K562 (cell line): ENCODE measurements around the gene AURKB. TPM values are rescaled to one million over a fixed set of nuclear protein-coding genes. Genes with fewer than 3 reads are reported as not detected.

Source experiments
- ATAC-seq: fragments of 200-7000 bp; cut with Tn5 transposase; 3 replicates; pipeline ENCODE4 v1.9.1; 2020; ENCODE audit warnings: moderate library complexity
- BruUV-seq: library from RNA; stranded (reverse); fragments of 400-500 nt; replicated peaks from 2 replicates; lab custom pipeline; 2021; lab: Mats Ljungman, UMichigan
- CTCF ChIA-PET: fragments of 300-600 bp; formaldehyde crosslinking; extraction: SDS; loops from one replicate; lab custom pipeline; 2021; ENCODE audit warnings: low intra/inter-chr PET ratio; lab: Yijun Ruan, JAX
- POLR2A ChIA-PET: fragments of 300-600, 350-650 bp; sonication (Branson Sonifier 250); formaldehyde crosslinking; extraction: SDS; loops from one replicate; lab custom pipeline; 2021; ENCODE audit warnings: antibody characterized with exemption, inconsistent platforms; lab: Yijun Ruan, JAX
- DNase-seq, 4 experiments: peaks; one replicate each; pipeline versions ENCODE4 v3.0.0 to v3.0.0-alpha.2; 2011 to 2018; ENCODE audit warnings: low spot score in 3 of 4, mixed read lengths in 3 of 4; ENCODE audit errors: extremely low read depth in 1 of 4
- FAIRE-seq: peaks from 2 replicates; lab custom pipeline; 2011; peaks lifted over from hg19 to GRCh38; lab: Jason Lieb, UNC
- H2AFZ ChIP-seq: 2 replicates; pipeline ENCODE4 v1.6.0; 2011; ENCODE audit warnings: low read depth, low read length, control low read depth, inconsistent platforms
- H3K27ac ChIP-seq: fragments of 200-600 bp; 3 replicates; pipeline ENCODE4 v1.8.0; 2011; ENCODE audit warnings: low read depth, mild to moderate bottlenecking, control low read depth, inconsistent platforms, low read length, moderate library complexity, mixed read lengths; ENCODE audit errors: extremely low read depth
- H3K27me3 ChIP-seq, 2 experiments: fragments of 300-600 bp in 1 of 2; 2 replicates in 1 of 2; 3 replicates in 1 of 2; pipeline versions ENCODE4 v1.6.0 to v1.8.0; 2011; ENCODE audit warnings: inconsistent platforms in 2 of 2, low read length in 2 of 2, mild to moderate bottlenecking in 1 of 2, mixed read lengths in 1 of 2, moderate library complexity in 1 of 2; ENCODE audit not compliant: control insufficient read depth in 2 of 2, insufficient read depth in 2 of 2
- H3K36me3 ChIP-seq: fragments of 300-600 bp; 3 replicates; pipeline ENCODE4 v1.8.0; 2011; ENCODE audit warnings: mild to moderate bottlenecking, low read length, inconsistent platforms; ENCODE audit not compliant: control insufficient read depth, insufficient read depth
- H3K4me1 ChIP-seq, 2 experiments: fragments of 200-600 bp in 1 of 2; replicated peaks in 1 of 2; 2 replicates in 1 of 2; 3 replicates in 1 of 2; pipeline versions ENCODE4 v1.5.1 to v1.8.0; 2011; ENCODE audit warnings: inconsistent platforms in 2 of 2, low read length in 2 of 2, mild to moderate bottlenecking in 1 of 2, mixed read lengths in 1 of 2, moderate library complexity in 1 of 2; ENCODE audit not compliant: control insufficient read depth in 2 of 2, insufficient read depth in 2 of 2
- H3K4me2 ChIP-seq: 2 replicates; pipeline ENCODE4 v1.6.1; 2011; ENCODE audit warnings: low read length, control low read depth, inconsistent platforms, mixed read lengths; ENCODE audit not compliant: insufficient read depth
- H3K4me3 ChIP-seq: fragments of 200-600 bp; sonication (generic), shearing (Covaris generic); 2 replicates; pipeline ENCODE4 v1.5.1; 2016; ENCODE audit warnings: control low read depth, inconsistent platforms
- H3K79me2 ChIP-seq: fragments of 200-600 bp; 3 replicates; pipeline ENCODE4 v1.8.0; 2011; ENCODE audit warnings: low read length, inconsistent platforms; ENCODE audit not compliant: control insufficient read depth, insufficient read depth
- H3K9ac ChIP-seq, 2 experiments: 2 replicates each; pipeline versions ENCODE4 v1.6.0 to v1.6.1; 2011; ENCODE audit warnings: low read depth in 2 of 2, low read length in 2 of 2, control low read depth in 1 of 2, inconsistent platforms in 1 of 2, mild to moderate bottlenecking in 1 of 2, mixed read lengths in 1 of 2; ENCODE audit not compliant: insufficient read depth in 1 of 2
- H3K9me1 ChIP-seq: one replicate; pipeline ENCODE4 v1.6.0; 2011; ENCODE audit warnings: inconsistent platforms, mild to moderate bottlenecking, low read length, moderate library complexity; ENCODE audit not compliant: control insufficient read depth, insufficient read depth
- H3K9me3 ChIP-seq: replicated peaks from 2 replicates; pipeline ENCODE4 v1.5.1; 2011; ENCODE audit warnings: low read depth, low read length, inconsistent platforms; ENCODE audit not compliant: control insufficient read depth, insufficient read depth
- H4K20me1 ChIP-seq: replicated peaks from 2 replicates; pipeline ENCODE4 v1.6.1; 2011; ENCODE audit warnings: low read length, inconsistent platforms, mixed read lengths; ENCODE audit not compliant: control insufficient read depth, insufficient read depth
- ELK3 ChIP-seq: fragments of 450-650 bp; formaldehyde crosslinking; IDR thresholded peaks from 2 replicates; pipeline ENCODE4 v1.4.0; 2020; ENCODE audit warnings: mild to moderate bottlenecking
- PKNOX1 ChIP-seq: fragments of 450-650 bp; IDR thresholded peaks from 2 replicates; pipeline ENCODE4 v1.6.1; 2016
- ZBTB12 ChIP-seq: fragments of 250-450 bp; sonication (Bioruptor Pico); IDR thresholded peaks from 2 replicates; pipeline ENCODE4 v1.4.0; 2020
- ZEB2 ChIP-seq: fragments of 450-650 bp; IDR thresholded peaks from 2 replicates; pipeline ENCODE4 v1.6.1; 2016
- WGBS: fragments of 100-300 bp; shearing (Covaris generic); methylation state at CpG from one replicate; pipeline ENCODE4 v1.1.6; 2016; ENCODE audit warnings: low coverage, mixed read lengths; ENCODE audit not compliant: insufficient coverage; ENCODE audit errors: missing lambda C conversion rate; 5-methylcytosine and 5-hydroxymethylcytosine counted together
- in situ Hi-C: fragments of 300-500 bp; cut with MboI; formaldehyde crosslinking; loops from 4 replicates; pipeline ENCODE4 v1.15.0; 2018; ENCODE audit warnings: inconsistent platforms, mixed read lengths
- intact Hi-C: fragments of 100-400 bp; cut with micrococcal nuclease; formaldehyde crosslinking; loops from 2 replicates; pipeline ENCODE4 v1.14.2; 2022
- polyA plus RNA-seq, 8 experiments: library from polyadenylated mRNA; depleted of rRNA in 4 of 8; stranded (reverse) in 5 of 8; unstranded in 3 of 8; fragments of >200 nt; fragmentation: Nextera tagmentation in 2 of 8; fragmentation: Illumina TruSeq in 1 of 8; extraction: Ambion mirVana in 2 of 8; extraction: Trizol in 1 of 8; gene quantifications; 2 replicates each; pipeline versions ENCODE4 v1.2.1 to v1.2.3, GENCODE V29; 2011 to 2014; ENCODE audit warnings: inconsistent platforms in 1 of 8, missing spikeins in 1 of 8
- total RNA-seq, 7 experiments: library from RNA; depleted of rRNA in 6 of 7; stranded (reverse); fragments of >200 nt in 6 of 7; fragmentation: Illumina TruSeq in 2 of 7; extraction: Trizol in 2 of 7; gene quantifications; 2 replicates each; pipeline versions ENCODE4 v1.2.1 to v1.2.3, GENCODE V29; 2011 to 2021; ENCODE audit warnings: low replicate concordance in 1 of 7
- TF ChIP-seq, protein P1 (sequence below): fragments of 250-450 bp; sonication (Bioruptor Pico); IDR thresholded peaks from 2 replicates; pipeline ENCODE4 v1.5.0; 2021

The AURKB gene
- total and polyA plus RNA-seq, 9 of the 15 experiments (the other 6 are each of a cell fraction or from before 2014, with no cell fraction given) = 27.2 to 114 (median 74.8) TPM

DNA sequence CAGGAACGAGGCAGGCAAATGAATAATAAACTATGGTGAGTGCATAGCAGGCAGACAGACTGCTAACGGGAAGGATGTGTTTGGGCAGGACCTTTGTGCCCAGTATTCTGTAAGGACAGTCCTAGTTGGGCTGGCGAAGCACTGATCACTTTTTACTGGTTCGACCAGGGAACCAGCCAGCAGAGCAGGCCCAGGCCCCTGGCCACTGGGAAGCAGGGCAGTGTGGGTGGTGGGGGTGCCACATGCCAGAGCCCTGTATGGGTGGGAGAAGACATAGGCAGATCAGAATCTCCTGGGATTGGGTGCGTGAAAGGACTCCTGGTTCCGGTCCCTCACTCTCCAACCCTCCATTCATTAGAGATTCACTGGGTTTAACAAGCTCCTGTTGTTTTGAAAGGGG lies 43.6 kb downstream of the AURKB start:
- Histone ChIP-seq H3K4me2 (no peak overlapping the region), H3K79me2 (peaks cover 10% of the 10 kb centered on the region), H3K9me1 (peaks cover 2% of the 10 kb centered on the region), H3K9me3 (no peaks in the 10 kb centered on the region), H3K27me3 (no peaks in the 10 kb centered on the region), H3K27ac (no peak overlapping the region), H4K20me1 (0 out of 2 replicates have a peak, but pooled peaks cover 3% of the 10 kb centered on the region), H3K9ac (peak overlapping the region in 1 of 2 experiments; percentile 76; a peak in 2 of 4 replicates), H3K36me3 (peaks cover 3% of the 10 kb centered on the region; the same call in 2 of the 3 replicates), H3K4me1 (peaks cover 19 to 49% of the 10 kb centered on the region in 2 experiments), H2AFZ (no peak overlapping the region), H3K4me3 (no peak overlapping the region)
- 76% methylated on average over 4 of the region's 6 CpGs for WGBS
- BruUV-seq = no TSS peak
- DNase-seq = no peak
- in situ Hi-C loops (no loop called here), intact Hi-C loops (no loop called here)
- CTCF ChIA-PET = no interaction called here
- no peak for TF ChIP-seq PKNOX1
- TF ChIP-seq ELK3 (CRISPR knock-in tag) = no peak
- TF ChIP-seq, protein P1, sequence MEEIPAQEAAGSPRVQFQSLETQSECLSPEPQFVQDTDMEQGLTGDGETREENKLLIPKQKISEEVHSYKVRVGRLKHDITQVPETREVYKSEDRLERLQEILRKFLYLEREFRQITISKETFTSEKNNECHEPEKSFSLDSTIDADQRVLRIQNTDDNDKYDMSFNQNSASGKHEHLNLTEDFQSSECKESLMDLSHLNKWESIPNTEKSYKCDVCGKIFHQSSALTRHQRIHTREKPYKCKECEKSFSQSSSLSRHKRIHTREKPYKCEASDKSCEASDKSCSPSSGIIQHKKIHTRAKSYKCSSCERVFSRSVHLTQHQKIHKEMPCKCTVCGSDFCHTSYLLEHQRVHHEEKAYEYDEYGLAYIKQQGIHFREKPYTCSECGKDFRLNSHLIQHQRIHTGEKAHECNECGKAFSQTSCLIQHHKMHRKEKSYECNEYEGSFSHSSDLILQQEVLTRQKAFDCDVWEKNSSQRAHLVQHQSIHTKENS (CRISPR knock-in tag) = no peak
- no peak for TF ChIP-seq ZBTB12
- no peak for TF ChIP-seq ZEB2
- no peak for ATAC-seq
- POLR2A ChIA-PET = no interaction called here
- FAIRE-seq = no peak
